Panc1 (cell line): Measurements from ENCODE around the gene RHOH.

Experiments used
- TCF7L2 ChIP-seq: IDR thresholded peaks from 2 replicates; pipeline ENCODE4 v1.6.1; 2011; ENCODE audit warnings: mild to moderate bottlenecking, low read depth, low read length, inconsistent platforms
- TF ChIP-seq, protein P1 (sequence below): fragments of 450-650 bp; IDR thresholded peaks from 2 replicates; pipeline ENCODE4 v1.5.1; 2017; ENCODE audit warnings: mild to moderate bottlenecking

DNA sequence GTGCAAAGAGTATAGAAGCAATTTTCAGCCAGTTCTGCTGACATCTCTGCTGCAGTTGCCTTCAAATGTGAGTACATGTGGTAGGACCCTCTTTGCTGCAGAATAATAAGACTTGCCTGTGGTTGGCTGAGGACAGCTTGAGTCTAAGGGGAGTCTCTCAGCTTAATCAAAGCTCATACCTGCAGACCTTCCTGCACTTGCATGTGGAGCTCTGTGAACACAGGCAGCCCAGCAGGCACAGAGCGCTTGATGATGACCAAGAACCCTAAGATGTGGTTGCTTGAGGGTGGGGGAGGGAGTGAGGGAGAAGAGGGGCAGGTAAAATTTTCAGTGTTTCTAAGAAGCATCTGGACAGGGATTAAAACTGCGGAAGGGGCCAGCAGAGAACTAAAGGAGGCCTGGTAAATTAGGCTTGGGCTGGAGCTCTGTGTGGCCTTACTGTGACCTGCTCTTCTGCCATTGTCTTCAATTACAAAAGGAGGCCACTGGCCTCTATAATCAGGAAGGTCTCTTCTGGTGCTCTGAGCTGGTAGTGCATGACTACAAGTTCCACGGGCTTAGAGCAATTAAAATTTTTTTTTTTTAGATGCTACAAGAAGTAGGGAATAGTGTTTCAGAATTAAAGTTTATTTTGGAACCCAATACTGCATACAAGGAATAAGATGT is 78.4 kb downstream of the RHOH start:
- TF ChIP-seq, protein P1, sequence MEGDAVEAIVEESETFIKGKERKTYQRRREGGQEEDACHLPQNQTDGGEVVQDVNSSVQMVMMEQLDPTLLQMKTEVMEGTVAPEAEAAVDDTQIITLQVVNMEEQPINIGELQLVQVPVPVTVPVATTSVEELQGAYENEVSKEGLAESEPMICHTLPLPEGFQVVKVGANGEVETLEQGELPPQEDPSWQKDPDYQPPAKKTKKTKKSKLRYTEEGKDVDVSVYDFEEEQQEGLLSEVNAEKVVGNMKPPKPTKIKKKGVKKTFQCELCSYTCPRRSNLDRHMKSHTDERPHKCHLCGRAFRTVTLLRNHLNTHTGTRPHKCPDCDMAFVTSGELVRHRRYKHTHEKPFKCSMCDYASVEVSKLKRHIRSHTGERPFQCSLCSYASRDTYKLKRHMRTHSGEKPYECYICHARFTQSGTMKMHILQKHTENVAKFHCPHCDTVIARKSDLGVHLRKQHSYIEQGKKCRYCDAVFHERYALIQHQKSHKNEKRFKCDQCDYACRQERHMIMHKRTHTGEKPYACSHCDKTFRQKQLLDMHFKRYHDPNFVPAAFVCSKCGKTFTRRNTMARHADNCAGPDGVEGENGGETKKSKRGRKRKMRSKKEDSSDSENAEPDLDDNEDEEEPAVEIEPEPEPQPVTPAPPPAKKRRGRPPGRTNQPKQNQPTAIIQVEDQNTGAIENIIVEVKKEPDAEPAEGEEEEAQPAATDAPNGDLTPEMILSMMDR = no peak
- no peak for TF ChIP-seq TCF7L2
